CD4-positive, alpha-beta T cell treated with Interleukin-15 for 4 hours (primary cell): ENCODE results near the gene PRCC.

Experiments used
- DNase-seq: peaks from one replicate; pipeline ENCODE4 v3.0.0-alpha.2; 2020; ENCODE audit warnings: low spot score

PRCC gene

DNA sequence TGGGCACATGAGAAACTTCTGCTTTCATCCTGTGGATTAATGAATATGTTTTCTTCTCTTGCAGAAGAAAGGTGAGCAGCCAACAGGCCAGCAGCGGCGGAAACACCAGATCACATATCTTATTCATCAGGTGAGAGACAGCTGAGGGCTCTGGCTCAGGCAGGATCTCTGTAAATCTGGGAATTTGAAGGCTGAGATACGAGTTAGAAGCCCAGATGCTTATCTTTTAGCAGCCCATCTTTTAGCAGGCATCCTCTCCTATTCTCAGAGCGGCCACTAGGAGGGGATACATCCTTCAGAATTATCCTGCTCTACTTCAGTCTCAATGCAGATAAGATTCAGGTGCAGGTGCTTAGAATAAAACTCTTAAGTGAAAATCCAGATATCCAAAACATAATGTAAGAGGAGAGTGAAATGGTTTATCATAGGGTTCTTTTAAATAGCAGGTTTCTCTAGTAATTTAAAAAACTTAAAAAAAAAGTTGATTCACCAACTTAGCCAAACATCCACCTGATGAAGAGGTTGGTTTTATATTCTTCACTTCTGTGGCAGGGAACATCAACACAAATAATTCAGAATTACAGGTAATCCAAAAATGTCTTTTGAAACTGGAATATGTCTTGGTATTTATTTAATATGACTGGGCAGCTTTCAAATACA, 30.0 kb downstream of the PRCC start:
- DNase-seq: peak; percentile 71

GRCh38 chr1:156801409-156802121, 34.2 kb downstream of the PRCC start:
- DNase-seq: no peak

DNA sequence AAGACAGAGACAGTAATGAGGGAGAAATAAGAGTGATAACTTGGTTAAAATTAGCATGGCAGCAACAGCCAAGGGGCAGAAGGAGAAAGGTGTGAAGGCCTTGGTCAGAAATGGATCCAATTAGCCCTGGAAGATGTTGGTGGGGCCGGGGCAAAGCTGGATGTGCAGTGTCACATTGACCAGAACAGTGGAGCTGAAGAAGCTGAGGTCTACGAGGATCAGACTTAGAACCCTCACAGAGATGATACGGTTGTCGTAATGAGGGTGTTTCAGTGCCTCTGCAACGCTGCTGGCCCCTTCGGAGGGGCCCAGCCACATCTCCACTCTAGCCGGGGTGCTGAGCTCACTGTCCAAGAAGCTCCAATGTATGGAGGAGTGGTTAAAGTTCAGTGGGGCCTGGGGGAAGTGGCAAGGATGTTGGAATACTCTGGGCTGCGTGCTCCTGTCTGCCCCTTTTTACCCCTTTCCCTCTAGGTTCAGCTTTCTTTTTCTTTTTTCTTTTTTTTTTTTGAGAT, 35.1 kb downstream of the PRCC start:
- DNase-seq: no peak

DNA sequence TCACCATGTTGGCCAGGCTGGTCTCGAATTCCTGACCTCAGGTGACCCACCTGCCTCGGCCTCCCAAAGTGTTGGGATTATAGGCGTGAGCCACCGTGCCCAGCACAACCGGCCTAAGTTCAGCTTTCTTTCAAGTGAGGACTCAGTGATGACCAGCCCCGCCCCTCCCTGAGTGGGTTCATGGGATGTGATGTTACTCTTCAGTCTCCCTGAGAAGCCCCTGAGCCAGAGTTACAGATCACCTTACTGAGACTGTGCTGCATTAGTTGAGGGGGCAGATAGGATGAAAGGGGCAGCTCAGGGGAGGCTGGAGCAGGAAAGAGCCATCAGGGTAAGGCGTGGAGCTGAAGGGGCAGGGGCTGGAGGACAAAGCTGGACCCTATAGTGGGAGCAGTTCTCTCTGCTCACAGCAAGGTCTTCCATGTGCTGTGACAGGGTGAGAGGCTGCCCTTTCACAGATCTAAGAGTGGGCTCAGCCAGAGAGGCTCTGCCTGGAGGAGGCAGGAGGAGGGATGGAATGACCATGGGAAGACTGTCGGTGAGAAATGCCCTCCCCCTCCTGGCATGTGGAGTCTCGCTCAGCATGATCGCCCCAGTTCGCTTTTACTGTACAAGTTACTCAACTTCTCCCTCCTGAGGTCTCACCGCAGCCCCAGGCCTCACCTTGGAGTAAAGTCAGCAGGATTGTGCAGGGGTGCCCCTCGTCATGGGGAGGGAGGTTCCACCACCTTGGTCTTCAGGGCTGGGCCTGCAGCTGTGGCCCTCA, 35.9 kb downstream of the PRCC start:
- DNase-seq: no peak

GRCh38 chr1:156804026-156804425, 36.7 kb downstream of the PRCC start:
- no peak for DNase-seq

DNA sequence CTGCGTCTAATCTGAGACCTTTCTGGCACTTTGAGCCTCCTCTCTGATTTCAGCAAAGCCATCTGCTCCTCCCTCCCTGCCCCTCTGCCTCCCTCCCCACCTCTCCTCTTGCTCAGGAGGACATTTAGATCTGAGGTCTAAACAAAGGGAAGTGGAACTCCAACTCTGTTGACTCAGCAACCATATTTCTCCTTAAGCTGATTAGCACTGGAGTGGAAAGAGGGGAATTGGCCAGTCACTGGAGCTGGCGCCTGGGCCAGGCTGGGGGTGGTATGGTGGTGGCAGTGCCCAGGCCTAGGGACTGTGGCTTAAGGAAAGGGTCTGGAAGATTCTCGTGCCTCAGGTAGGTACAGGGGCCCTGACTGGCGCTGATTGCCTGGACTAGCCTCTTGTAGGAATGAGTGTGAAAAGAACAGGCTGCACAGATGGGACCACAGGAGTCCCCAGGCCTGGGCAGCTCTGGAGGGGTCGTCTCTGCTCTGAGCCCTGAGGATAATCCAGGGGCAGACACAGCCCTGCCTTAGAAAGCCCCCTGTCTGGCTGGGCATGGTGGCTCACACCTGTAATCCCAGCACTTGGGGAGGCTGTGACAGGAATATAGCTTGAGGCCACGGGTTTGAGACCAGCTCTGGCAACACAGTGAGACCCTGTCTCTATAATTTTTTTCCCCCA, 37.4 kb downstream of the PRCC start:
- no peak for DNase-seq

GRCh38 chr1:156805766-156806511, 38.6 kb downstream of the PRCC start:
- DNase-seq: no peak

DNA sequence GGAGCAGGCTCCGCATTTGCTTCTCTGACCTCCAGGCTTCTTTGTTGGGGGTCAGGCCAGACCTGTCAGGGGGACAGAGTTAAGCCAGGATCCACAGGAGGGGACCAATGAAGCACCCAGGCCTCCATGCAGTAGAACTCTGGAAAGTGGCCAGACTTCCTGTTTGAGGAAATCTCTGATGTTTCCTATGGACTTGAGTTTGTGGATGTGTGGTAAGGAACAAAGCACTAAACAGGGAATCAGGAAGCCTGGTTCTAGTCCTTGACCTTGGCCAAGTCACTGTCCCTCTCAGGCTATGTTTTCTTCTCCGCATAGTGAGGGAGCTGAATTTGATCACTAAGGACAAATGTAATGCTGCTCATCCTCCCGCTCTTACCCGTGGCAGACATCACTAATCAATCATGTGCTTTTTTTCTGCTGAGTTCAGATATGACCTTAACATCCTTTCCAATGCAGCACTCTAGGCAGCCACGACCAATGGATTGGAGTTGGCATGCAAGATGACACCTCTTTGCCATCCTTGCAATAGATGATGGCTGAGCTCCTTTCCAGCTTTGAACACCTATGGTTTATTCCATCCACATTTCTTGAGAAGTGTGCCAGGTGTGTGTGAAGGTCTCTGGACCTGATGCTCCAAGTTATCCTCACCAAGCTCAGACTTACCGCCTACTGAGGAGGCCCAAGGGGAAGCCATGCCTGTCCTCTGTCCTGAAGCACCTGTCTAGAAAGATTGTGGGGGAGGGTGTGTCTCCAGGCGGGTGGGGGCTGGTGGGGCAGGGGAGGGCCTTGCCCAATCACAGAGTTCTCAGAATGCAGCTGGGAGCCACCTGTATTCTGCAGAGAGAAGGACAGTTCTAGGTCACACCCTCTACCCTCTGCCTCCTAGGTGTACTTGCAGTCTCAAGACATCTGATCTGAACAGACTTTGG, 39.4 kb downstream of the PRCC start:
- no peak for DNase-seq

DNA sequence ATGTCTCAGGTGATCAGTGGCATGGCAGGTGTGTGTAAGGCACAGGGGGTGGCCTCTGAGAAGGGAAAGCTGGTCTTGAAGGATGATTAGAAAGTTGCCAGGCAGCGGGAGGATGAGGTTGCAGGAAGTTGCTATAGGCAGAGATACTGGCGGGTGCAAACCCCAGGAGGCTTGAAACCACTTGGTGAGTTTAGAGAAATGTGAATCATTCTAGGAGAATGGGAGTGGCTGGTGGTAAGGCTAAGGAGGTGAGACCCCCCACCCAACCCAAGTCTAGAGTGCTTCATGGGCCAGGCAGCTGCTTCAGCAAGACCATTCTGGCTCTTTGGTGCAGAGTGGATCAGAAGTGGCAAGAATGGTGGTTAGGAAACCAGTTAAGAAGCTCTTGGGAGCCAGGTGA, 40.3 kb downstream of the PRCC start:
- peak; percentile 70 for DNase-seq

DNA sequence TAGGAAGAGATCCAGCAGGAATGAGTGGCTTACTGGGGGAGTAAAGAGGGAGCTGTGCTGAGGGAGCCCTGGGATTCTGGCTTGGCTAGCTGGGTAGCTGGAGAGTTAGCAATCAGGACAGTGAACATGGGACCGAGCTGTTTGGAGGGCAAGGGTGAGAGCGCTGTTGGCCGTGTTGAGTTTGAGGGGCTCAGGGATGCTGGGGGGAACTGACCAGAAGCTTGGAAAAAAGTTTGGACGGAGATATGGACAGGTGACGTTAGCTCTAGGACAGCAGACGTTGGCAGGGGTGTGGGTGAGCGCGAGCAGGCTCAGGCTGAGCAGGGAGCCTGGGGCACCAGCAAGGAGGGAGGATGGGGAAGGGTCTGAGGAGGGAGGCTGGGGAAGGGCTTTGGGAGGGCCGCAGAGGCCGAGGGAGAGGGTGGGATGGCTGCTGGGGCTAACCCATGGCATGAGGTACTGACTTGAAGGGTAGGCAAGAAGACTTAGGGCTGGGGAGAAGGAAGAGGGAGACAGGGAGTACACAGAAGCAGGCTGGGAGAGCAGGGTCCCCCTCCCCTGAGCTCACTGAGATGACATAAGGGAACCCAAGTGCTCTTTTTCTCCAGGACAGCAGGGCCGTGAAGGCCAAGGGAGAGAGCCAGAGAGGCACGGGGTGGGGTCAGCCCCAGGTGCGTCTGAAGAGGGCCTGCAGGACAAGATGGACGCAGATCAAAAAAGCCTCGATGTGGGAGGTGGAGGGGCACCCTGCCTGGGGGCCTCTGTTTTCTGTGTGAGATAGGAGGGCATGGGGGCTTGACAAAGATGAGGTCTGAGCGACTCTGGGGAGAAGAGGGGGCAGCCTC, 41.1 kb downstream of the PRCC start:
- no peak for DNase-seq

- DNase-seq: no peak
Measured at GRCh38 chr1:156809281-156809680, 41.9 kb downstream of the PRCC start.

DNA sequence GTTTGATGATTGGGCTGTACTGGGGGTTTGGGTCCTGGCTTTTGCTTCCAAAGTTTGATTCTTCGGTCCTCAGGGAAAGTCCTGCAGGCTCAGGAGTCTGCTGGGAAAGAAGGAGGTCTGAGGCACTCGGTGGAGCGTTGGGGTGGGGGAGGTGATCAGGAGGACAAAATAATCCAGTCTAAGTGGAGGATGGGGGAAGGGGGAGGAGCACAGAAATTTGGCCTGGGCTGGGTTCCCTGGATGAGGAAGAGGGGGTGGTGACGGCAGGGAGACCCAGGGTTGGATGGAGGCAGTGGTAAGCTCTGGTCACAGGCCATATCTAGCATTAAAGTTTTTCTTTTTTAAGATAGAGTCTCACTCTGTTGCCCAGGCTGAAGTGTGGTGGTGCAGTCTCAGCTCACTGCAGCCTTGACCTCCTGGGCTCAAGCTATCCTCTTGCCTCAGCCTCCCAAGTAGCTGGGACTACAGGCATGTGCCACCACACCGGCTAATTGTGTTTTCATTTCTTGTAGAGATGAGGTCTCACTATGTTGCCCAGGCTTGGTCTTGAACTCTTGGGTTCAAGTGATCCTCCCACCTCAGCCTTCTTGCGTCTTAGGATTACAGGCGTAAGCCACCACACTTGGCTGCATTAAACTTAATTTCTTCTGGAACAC, 42.5 kb downstream of the PRCC start:
- no peak for DNase-seq

DNA sequence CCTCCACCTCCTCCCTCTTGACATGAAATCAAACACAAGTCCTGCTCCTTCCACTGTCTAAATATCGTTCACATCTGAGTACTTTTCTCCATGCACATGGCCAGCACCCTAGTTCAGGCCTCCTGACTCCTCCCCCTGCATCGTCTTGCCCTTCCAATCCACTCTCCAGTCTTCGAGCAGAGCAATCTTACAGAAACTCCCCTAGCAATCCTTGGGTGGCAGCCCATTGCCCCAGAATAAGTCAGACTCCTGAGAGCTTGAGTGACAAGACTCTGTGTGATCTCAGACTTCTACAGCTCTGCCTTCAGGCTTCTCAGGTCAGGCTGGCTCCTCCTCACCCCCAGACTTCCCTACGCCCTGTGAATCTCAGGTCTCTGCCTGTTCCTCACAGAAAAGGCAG, 43.8 kb downstream of the PRCC start:
- no peak for DNase-seq

- DNase-seq: no peak
Measured at GRCh38 chr1:156812293-156812990, 45.1 kb downstream of the PRCC start.

DNA sequence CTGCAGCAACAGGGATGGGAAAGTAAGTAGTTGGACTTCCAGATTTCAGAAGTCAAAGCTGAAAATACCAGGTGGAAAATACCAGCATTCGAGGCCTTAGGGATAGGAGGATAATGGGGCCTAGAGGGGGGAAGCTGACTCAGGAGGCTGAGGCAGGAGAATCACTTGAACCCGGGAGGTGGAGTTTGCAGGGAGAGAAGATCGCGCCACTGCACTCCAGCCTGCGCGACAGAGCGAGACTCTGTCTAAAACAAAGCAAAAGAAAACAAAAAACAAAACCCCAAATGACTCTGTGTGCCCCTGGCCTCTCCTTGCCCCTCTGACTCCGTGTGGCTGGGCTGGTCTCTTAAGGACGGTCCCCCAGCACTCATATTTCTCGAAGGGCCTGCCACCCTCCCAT, 46.0 kb downstream of the PRCC start:
- no peak for DNase-seq

DNA sequence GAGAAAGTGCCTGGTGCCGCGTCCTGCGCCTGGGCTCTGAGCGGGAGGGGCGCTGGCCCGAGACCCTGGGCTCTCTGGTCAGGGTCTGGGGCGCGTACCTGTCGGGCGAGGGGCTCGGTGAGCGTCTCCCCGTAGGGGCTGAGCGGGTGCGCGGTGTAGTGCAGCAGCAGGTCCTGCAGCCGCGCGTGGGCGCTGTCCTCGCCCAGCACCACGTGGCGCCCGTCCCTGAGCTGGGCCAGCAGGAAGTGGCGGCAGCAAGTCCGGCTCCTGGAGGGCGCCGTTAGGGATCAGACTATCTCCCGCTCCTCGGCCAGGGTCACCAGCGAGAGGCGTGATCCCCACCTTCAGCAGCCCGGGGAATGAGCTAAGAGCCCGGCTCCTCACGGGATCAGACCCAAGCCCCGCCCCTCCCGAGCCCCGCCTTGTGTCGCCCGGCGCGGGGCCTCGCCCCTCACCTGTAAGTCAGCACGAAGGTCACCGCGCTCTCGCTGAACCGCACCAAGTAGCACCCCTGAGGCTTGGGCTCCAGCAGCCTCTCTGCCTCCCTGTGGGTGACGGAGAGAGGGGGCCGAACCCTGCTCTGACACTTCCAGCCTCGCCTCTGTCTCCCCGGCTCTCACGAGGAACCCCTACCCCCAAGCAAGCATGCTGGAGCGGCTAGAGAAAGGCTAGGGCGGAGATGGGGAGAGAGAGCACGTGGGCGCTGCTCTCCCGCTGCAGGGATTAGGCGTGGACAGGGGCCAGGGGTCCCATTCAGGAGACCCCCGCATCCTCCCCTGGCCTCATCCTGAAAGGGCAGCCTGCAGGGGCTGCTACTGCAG, 46.6 kb downstream of the PRCC start:
- peak; percentile 66 for DNase-seq

DNA sequence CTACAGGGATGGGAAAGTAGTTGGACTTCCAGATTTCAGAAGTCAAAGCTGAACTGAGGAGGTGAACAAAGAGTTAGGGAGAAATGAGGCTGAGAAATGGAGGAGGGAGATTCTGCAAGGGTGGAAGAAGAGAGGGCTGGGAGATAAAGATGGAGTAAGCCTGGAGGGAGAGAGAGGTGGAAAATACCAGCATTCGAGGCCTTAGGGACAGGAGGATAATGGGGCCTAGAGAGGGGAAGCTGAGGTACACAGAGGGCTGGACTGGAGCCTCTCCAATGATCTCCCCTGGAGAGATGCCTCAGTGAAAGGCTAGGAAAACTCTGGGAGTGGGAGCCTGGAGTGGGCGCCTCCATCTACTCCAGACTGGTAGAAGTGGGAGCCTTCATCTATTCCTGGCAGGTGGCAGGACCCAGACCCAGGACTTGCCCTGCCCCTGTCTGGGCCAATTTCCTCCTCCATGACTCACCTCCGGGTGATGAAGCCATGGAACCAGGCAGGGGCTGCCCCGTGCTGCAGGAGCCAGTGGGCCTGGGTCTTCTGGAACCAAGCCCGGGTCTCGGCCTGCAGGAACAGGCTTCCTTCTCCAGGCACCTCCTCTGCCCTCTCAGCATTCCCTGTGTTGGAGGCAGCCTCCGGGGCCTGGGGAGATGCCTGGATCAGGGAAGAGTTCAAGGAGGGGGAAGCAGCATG, 47.4 kb downstream of the PRCC start:
- peak; percentile 54 for DNase-seq
